AG10803 (cell line): Measurements from ENCODE around the gene THOC1.
"Not testable (repeated sequence)": the region's sequence is repeated elsewhere in the genome, so short reads cannot be mapped to it uniquely, and the experiment has no call there.

Experiments
- DNase-seq: peaks from one replicate; pipeline ENCODE4 v3.0.0; 2010; ENCODE audit warnings: low read depth
- H3K4me3 ChIP-seq: 2 replicates; pipeline ENCODE4 v1.5.1; 2011; ENCODE audit warnings: mild to moderate bottlenecking, low read length, control low read depth
- TF ChIP-seq, protein P1 (sequence below): conservative IDR thresholded peaks from 2 replicates; pipeline ENCODE4 v1.5.1; 2011; ENCODE audit warnings: mild to moderate bottlenecking, low read length, control low read depth, inconsistent platforms

THOC1 gene, protein sequence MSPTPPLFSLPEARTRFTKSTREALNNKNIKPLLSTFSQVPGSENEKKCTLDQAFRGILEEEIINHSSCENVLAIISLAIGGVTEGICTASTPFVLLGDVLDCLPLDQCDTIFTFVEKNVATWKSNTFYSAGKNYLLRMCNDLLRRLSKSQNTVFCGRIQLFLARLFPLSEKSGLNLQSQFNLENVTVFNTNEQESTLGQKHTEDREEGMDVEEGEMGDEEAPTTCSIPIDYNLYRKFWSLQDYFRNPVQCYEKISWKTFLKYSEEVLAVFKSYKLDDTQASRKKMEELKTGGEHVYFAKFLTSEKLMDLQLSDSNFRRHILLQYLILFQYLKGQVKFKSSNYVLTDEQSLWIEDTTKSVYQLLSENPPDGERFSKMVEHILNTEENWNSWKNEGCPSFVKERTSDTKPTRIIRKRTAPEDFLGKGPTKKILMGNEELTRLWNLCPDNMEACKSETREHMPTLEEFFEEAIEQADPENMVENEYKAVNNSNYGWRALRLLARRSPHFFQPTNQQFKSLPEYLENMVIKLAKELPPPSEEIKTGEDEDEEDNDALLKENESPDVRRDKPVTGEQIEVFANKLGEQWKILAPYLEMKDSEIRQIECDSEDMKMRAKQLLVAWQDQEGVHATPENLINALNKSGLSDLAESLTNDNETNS

DNA sequence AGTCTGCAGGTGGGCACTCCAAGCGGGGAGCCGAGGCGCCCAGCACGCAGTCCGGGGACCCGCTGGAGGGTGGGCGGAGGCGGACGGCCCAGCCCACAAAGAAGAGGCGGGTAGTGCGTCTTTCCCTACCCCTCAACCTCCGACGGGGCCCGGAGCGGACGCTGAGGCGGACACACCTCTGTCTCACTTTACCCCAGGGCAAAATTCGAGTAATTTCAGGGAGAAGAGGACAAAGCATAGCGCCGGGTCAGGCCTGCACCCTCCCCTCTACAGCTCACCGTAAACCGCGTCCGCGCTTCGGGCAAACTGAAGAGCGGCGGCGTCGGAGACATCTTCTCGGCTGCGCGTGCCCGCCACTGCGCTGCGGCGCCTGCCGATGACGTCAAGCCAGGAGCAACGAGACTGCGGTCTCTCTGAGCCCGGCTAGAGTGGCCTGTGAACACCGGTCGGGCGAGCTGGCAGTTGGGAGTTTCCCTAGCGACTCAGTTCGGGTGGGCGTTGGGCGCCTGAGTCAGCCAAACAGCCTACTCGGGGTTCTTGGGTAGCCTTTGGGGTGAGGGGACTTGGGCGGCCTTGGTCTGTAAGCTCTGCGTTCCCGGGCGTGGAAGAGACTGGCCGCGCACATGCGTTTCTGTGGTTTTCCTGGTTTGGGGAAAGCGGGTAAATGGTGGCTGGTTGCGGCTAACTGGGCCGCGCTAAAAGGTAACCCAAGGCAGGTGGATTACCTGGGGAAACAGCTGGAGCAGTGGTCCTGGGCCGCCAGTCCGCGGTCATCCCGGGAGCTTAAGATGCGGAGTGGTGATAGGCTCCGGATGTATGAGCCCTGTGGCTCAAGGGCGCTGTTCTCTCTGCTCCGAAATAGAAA is at the start of gene THOC1:
Gene THOC1, minus strand, starts transcription at position 360 of the 865 bp plus-strand sequence. Its CDS starts 28 bp downstream, at position 332.
- TF ChIP-seq, protein P1, sequence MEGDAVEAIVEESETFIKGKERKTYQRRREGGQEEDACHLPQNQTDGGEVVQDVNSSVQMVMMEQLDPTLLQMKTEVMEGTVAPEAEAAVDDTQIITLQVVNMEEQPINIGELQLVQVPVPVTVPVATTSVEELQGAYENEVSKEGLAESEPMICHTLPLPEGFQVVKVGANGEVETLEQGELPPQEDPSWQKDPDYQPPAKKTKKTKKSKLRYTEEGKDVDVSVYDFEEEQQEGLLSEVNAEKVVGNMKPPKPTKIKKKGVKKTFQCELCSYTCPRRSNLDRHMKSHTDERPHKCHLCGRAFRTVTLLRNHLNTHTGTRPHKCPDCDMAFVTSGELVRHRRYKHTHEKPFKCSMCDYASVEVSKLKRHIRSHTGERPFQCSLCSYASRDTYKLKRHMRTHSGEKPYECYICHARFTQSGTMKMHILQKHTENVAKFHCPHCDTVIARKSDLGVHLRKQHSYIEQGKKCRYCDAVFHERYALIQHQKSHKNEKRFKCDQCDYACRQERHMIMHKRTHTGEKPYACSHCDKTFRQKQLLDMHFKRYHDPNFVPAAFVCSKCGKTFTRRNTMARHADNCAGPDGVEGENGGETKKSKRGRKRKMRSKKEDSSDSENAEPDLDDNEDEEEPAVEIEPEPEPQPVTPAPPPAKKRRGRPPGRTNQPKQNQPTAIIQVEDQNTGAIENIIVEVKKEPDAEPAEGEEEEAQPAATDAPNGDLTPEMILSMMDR = 0 out of 2 replicates have a peak, but pooled peaks have one; percentile 10
- DNase-seq = peak; percentile 88
- H3K4me3 ChIP-seq = peak within 1 kb of the TSS; percentile 93

DNA sequence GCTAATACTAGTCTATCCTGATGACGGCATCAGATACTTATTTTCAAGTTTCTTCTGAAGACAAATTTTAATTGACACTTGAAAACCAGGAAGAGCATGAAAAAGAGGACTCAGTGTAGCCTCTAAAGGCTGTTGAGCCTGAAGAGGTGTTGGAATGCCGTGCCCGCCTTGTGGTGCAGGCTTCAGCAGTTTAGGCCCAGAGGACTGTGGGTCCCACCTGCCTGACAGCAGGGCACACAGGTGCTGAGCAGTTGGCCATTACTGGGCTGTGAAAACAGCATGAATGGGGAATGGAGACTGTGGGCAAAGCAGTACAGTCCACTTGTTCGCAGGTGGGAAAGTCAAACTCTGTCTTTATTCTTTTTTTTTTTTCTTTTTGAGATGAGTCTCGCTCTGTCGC is 49.8 kb upstream of the THOC1 start:
- TF ChIP-seq, protein P1 = no peak
- H3K4me3 ChIP-seq = no peak overlapping the region
- no peak for DNase-seq

DNA sequence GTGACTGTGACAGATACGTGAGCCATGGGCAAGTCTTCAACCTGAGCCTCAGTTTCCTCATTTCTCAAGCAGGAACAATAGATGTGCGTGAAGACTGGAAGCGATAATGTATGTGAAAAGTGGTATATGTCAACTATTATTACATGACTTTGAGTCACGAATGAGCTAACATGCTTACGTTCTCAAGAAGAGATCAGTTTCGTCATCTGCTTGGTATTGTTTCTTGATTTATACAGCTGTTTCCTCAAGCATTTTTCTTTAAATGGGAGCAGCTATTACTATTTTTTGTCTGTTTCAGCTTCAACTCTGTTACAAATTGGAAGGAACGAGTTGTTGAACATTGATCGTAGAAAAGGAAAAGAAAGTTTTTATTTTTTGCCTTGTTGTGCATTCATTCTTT is 48.5 kb upstream of the THOC1 start:
- TF ChIP-seq, protein P1 = no peak
- DNase-seq = peak; percentile 28
- no peak overlapping the region for H3K4me3 ChIP-seq

DNA sequence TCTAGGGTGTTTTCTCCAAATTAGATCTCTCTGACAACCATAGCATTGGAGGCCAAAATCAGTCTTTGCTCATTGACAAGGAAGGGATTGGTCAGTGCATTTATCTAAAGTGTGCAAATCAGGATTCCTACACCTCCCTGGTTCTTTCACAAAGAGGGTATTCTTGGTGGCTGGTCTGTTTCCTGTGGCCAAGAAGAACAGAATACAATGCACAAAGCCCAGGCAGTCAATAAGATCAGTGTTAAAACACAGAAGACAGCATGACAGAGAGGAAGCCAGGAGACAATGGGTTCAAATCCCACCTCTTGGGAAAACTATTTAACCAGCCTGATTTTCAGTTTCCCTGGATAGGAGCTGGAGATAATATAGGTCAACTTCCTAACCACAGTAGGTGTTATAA is 46.1 kb upstream of the THOC1 start:
- DNase-seq = no peak
- TF ChIP-seq, protein P1 = no peak
- H3K4me3 ChIP-seq = no peak overlapping the region

DNA sequence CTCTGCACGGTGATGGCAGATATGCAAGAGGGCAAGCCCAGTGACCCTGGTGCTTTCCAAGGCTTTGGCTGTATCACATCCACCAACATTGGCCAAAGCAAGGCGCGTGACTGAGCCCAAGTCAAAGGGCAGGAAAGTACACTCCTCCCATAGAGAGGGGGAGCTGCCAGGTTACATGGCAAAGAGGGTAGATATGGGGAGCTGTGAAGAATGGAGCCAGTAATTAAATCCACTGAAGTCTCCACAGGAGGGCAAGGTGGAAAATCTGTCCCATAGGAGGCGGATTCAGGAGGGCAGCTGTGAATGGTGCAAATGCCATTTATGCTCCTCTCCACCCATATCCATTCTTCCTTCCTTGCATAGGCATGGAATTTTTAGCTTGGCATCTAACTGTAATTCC is 44.6 kb upstream of the THOC1 start:
- no peak overlapping the region for H3K4me3 ChIP-seq
- DNase-seq = no peak
- TF ChIP-seq, protein P1 = no peak

DNA sequence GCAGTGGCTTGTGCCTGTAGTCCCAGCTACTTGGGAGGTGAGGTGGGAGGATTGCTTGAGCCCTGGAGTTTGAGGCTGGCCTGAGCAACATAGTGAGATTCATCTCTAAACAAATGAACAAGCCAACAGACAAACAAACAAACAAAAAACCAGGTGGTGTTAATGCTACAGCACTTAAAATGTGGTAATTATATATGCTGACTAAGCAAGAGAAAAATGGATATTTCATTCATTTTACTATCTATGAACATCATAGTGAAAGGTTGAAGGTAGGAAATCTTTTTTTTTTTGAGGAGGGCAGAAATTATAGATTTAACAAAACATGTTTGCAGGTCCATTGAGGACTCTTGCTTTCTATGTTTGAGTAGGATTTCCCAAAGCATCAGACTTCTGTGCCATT is 42.2 kb upstream of the THOC1 start:
- TF ChIP-seq, protein P1 = no peak
- no peak overlapping the region for H3K4me3 ChIP-seq
- DNase-seq = no peak

DNA sequence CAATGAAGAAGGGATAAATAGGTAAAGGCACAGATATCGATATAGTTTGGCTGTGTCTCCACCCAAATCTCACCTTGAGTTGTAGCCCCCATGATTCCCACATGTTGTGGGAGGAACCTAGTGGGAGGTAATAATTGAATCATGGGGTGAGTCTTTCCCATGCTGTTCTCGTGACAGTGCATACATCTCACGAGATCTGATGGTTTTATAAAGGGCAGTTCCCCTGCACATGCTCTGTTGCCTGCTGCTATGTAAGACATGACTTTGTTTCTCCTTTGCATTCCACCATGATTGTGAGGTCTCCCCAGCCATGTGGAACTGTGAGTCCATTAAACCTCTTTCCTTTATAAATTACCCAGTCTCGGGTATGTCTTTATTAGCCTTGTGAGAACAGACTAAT is 40.2 kb upstream of the THOC1 start:
- not testable (repeated sequence) for DNase-seq, H3K4me3 ChIP-seq
